ENCODE measurements around the gene CCR6.

- TF ChIP-seq MXI1 (IDR thresholded peaks at IDR 0.05; ENCODE audit: low read depth, low read length) (no peak), NFYB (IDR thresholded peaks at IDR 0.05; ENCODE audit: insufficient read depth, low read depth, low read length) (no peak), KDM1A (IDR thresholded peaks at IDR 0.05; ENCODE audit: borderline replicate concordance) (no peak), POLR2A (IDR thresholded peaks at IDR 0.05; ENCODE audit: low read depth, low read length) (no peak), YY1 (IDR thresholded peaks at IDR 0.05; ENCODE audit: low read depth, low read length) (no peak), CTCF (IDR thresholded peaks at IDR 0.05 in 2 of 3, conservative IDR thresholded peaks at IDR 0.05 in 1 of 3; ENCODE audit: control insufficient read depth in 2 of 3, extremely low read depth in 1 of 3, insufficient read depth in 1 of 3, low read depth in 3 of 3, low read length in 3 of 3) (no peak), PAX8 (IDR thresholded peaks at IDR 0.05) (peak; percentile 93; the same call in 1 of the 2 replicates), CEBPB (IDR thresholded peaks at IDR 0.05; ENCODE audit: borderline replicate concordance in 1 of 2, low read depth in 2 of 2, low read length in 2 of 2) (no peak), ATF3 (IDR thresholded peaks at IDR 0.05; ENCODE audit: borderline replicate concordance, extremely low read depth, low read depth, low read length) (no peak), FOXK2 (IDR thresholded peaks at IDR 0.05) (no peak), PKNOX1 (IDR thresholded peaks at IDR 0.05) (no peak)
Observed at GRCh38 chr6:167124753-167125152, 1.9 kb downstream of the CCR6 start.

Data from GM12878 (cell line).